HG03342 (cell line): ENCODE measurements around the gene BMAL1.

Source experiments
- ATAC-seq: cut with Tn5 transposase; IDR thresholded peaks from one replicate; pipeline ENCODE4 v1.9.1; 2021; ENCODE audit warnings: mild to moderate bottlenecking, moderate library complexity; ENCODE audit not compliant: unreplicated experiment

The BMAL1 gene

DNA sequence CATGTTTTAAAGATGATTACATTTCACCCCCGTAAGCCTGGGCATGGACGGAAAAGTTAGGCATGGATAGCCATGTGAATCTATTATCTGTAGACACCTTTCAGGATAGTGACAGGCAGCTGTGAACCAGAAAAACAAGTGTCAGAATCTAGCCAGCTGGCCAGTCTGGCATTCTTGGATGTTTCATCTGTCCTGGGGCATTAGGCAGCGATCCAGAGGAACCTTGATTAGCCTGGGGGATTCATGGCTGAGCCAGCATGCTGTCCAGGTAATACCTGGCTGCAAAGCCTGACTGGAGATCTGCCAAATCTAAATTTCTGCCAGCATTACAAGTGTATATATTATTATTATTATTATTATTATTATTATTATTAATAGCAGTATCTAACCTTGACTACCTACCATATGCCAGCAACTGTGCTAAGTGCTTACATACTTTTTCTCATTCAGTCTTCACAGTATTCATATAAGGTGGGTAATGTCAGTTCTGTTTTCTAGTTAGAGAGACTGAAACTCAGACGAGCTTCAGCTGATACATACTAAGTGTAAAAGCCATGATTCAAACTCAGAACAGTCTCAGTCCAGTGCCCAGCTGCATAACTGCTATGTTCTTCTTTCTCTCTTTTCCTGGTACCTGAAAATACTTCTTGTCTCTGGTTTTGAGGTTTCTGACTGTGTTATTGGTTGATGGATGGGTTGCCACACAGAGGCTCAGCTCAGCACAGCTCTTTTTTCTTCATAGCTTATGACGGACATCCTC, 12.8 kb downstream of the BMAL1 start:
- ATAC-seq = no peak

DNA sequence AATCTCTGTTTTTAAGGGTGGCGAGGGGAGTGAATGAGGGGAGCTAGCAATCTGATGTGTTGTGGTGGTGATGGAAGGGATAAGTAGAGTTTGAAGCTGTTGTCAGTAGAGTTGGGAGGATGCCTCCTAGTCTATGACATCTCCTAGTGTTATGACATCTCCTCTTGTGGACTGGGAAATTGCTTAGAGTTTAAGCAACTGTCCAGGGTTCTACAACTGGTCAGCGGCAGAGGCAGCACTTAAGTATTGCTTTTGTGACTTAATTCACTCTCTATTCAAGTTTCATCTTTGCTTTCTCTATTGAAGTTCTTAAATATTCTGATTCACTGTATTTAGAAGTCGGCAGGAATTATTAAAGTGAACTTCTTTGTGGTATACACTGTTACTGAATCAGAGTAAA, 13.8 kb downstream of the BMAL1 start:
- ATAC-seq = no peak

DNA sequence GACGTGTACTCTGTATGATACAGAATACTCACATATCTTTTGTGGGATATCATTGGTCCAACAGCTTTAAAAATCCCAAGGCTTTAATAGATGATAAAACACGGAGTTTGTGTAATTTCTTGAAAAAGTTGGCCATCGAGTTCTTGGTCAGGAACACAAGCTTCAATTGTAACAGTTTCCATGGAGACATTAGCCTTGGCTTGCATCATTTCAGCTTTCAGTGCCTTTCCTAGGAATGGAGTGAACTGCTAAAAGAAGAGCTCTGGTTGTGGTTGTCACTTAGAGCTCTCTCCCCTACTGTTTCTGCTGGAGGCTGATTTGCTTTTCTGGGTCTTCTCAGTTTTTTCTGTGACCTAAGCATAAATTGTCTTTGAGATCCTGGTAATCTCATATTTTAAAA, 14.2 kb downstream of the BMAL1 start:
- no peak for ATAC-seq

DNA sequence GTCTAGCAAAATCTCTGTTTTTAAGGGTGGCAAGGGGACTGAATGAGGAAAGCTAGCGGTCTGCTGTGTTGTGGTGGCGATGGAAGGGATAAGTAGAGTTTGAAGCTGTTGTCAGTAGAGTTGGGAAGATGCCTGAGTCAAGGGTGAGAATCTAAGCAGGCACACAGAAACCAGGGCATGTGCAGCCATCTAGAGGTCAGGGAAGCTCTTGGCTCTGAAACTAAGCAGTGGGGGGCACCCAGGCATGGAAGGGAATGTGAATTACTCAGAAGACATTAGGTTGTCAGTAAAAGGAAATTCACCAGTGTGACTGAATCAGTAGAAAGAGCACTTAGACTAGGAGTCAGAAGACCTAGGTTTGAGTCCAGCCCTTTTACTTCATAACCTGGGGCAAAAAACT, 15.4 kb downstream of the BMAL1 start:
- no peak for ATAC-seq

DNA sequence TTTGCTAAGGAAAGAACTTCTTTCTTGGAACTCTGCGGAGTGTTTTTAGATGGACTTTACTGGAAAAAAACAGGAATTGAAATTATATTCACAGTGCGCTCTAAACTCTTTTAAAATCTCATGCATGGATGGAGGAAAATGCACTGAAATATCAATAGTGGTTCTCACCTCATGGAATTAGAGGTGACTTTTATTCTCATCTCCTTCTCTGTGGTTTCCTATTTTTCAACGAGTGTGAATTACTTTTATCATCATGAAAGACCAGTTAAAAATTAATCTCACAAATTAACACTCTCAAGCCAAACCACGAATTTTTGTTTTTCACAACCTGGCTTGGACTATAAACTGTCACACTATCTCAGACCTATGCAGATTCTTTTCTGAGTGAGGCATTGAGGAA, 16.6 kb downstream of the BMAL1 start:
- ATAC-seq = no peak

DNA sequence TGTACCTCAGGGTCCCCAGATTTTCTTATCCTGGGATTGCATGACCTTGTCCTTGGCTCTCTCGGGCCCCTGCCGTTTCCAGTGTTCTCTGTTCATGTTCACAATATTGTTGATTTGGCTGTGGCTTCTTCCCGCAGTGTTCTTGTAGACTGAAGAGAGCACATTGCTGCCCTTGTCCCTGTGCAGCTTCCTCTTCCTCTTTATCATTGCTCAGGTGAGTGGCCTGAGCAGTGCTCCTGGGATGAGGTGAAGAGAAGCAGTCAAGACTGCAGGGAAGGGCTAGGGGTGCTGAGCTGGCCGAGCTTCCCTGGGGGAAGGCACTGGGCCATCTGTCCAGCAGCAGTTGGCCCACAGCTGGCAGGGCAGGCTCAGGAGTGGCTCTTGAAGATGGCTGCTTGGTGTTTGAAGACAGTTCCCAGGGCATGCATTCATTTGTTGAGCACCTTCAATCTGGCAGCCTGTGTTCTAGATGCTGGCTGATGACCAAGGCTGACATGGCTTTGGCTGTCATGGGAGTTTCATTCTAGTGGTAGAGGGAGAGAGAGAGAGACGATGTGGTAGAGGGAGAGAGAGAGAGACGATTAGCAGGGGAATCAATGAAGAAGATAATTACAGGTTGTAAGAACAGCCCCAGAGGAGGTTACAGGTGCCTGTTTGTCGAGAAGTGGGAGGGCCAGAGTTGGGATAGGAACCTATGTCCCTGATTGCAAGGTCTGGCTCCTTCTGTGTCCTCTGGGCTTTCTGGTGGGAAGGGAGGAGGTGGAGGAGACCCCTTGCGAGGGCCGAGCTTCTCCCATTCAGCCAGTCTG, 17.4 kb downstream of the BMAL1 start:
- ATAC-seq = no peak

DNA sequence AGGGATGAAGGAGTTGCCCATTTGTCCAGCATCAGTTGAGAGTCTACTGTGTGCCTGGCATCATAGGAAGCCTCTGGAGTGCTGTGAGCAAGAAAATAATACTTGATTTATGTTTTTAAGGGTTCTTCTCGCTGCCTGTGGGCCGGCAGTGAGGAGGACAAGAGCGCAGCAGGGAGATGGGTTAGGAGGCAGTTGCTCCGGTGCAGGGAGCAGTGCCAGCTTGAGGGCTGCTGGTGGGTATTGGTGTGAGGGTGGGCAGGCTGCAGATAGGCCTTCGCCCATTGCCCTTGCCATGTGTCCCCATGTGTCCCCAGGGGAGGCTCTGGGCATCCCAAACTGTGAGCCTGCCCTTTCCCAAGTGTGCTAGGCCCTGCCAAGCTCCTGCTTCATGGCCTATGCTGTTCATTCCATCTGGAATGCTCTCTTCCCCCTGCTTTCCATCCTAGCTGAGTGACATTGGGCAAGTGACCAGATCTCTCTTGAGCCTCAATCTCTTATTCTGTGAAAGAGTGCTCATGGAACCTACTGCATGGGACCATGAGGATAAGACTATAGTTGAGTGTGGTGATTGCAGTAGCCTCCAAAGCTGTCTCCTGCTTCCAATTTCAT, 19.8 kb downstream of the BMAL1 start:
- no peak for ATAC-seq

DNA sequence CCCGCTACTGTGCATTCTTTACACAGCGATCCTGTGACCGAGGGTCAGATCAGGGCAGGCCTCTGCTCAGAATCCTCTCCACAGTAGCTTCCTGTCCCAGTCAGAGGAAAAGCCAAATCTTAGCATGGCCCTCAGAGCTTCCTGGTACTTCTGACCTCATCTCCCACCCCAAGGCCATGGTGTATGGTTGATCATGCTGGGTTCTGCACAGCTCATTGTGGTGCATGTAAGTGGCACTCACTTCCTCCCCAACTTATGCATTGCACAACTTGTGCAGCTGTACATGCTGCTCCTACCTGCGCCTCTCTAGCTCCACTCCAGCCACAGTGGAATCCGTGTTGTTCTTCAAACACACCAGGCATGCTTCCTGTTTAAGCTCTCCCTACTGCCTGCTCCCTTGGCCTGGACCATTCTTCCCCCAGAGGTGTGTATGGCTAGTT, 20.3 kb downstream of the BMAL1 start:
- ATAC-seq = no peak

DNA sequence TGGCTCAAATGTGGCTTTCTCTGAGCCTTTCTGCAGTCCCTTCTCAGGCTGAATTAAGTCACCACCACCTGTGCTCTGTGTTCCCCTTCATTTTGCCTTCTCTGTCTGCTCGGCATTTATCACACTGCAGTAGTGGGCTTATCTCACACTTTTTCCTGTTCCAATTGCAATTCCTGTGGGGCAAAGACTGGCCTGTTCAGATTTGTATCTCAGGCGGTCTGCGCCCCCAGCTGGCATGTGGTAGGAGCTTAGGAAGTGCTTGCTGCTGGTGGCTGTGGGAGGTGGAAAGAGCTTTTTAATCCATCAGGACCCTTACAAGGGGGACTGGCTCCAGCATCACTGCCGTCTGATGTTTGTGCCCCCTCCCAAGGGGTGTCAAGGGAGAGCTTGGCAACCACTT, 21.2 kb downstream of the BMAL1 start:
- no peak for ATAC-seq

DNA sequence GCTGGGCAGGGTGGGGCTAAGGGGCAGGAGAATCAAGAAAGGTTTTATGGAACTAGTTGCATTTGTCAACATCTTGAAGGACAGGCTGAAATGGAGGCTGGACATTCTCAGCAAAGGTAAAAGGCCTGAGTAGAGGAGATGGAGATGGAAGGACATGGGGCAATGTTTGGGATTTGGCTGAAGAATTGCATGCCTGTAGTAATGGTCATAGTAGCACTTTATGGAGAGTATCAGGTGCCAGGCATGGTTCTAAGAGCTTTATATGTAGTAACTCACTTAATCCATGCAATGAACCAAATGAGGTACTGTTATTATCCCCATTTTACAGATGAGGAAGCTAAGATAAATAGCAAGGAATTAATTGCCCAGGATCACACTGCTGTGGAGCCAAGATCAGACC, 23.9 kb downstream of the BMAL1 start:
- no peak for ATAC-seq

DNA sequence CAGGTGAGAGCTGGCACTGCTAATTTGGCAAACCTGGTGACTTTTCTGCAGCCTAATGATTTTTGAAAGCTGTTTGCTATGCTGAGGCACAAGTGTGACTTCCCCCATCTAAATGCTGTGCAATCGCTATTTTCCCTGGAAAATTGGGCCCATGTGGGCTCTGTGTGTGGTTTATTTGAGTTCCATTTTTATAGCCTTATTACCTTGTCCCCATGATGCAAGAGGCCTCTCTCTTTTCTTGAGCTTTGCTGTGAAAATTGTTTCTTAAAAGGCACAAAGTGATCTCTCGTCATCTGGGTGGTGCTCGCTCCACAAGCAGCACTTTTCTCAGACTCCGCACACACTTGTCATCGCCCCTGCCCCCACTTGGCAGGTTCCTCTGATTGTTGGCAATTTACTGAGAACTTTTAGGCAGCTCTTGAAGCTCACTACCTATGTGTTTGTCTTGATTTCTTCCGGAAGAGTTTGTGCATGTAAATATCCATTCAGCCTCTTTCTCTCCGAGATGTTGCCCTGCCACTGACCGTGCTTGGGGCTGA, 24.9 kb downstream of the BMAL1 start:
- no peak for ATAC-seq

DNA sequence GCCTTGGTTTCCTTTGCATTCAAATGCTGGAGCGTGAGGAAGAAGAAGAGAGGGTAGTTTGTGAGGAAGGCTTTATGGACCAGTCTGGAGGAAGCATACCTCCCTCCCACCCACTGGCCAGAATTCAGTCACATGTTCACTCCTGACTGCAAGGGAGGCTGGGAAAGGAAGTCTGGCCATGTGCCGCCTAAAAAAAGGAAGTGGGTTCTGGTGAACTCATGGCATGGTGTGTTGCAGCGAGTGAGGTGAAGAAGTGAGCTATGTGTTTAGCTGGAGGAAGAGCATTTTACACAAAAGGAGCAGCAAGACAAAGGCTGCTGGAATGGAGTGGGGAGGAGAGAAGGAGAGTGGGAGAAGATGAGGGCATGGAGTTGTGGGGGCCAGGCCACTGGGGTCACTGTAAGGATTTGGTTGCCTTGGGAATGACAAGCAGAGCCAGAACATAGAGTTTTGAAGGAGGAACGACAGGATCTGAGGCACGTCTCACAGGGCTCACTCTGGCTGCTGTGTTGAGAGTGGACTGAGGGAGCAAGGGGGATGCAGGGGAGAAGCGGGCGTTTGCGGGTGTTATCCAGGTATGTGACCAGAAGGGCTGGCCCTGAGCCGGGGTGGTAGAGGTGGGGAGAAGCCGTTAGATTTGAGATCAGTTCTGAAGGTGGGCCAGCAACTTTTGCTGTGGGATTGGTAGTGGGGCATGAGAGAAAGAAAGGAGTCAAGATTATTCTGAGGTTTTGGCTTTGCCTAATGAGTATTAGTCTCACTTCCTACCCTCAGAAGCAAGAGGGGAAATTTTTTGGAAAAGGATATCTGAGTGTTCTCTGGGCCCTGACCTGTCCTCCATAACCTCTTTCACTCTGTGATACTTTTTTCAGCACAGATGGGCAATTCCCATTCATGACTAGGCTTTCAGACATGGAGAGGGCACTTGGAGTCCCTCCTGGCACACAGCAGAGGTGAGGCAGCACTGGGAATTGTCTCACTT, 26.4 kb downstream of the BMAL1 start:
- ATAC-seq = no peak

DNA sequence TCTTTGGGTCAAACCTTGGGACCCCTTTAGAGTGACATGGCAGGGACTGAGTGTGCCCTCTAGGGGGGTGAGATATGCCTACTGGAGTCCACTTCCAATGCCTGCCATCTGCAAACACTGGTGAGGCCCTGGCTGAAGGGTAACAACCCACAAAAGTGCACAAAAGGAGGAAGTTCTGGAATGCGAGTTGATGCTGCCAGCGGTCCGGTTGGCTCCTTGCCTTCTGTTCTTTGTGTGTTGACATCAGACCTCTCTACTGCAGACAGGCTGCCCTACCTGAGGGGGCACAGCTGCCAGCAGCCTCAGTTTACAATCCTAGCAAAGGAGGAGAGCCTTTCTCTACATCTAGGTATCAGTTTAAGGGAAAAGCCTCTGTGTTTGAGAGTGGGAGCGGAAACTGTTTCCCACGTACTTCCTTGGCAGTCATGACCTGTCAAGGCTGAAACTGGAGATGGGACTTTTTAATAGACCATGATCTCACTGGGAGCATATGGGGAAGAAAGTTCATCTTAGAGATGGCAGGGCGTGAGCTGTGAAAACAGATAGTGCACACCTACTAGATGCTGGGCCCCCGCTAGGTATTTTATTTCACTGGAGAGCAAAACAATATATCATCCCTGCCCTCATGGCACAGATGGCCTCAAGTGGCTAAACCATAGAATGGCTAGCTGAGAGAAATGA, 27.2 kb downstream of the BMAL1 start:
- no peak for ATAC-seq

DNA sequence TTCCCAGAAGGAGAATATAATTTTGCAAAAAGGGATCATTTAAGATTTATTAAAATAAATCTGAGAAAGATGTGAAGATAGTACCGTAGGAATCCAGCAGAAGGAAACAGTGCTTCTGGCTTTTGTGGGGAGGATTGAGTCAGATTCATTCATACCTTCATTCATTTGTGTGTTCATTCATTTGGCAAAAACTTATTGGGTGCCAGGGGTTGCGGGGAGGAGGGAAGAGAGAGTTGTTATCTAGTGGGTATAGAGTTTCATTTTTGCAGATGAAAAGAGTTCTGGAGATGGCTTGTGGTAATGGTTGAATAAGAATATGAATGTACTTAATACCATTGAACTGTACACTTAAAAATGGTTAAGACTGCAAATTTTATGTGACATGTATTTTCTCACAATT, 31.1 kb downstream of the BMAL1 start:
- ATAC-seq = no peak

DNA sequence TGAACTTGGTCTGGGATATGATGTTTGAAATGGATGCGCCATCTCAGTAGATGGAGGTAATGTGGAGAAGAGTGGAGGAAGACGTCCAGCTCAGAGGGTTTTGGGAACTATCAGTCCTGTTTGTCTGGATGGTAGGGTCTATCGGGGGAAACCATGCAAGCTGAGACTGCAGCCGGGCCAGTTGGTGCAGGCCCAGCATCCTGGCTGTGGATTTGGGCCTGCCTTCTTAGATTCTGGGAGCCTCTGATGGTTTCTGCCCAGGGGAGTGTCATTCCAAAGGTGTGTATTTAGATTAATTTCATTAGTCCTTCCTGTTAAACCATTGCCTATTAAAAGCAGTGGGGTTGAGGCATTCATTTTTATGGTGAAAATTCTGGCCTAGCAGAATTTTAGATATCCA, 31.6 kb downstream of the BMAL1 start:
- ATAC-seq = no peak

DNA sequence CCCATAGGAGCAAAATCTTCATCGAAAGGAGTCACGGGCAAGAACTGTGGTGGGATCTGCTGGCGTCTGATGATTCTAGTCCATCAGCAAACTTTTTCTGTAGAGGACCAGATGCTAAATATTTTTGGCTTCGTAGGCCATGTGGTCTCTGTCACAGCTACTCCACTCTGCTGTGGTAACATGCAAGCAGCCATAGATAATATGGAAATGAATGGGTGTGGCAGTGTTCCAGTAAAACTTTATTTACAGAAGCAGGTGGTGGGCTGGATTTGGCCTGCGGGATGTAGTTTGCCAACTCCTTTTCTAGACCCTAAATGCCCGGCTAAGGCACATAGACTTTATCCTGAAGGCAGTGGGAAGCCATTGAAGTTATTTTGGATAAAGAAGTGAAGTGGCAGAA, 32.9 kb downstream of the BMAL1 start:
- ATAC-seq = no peak

DNA sequence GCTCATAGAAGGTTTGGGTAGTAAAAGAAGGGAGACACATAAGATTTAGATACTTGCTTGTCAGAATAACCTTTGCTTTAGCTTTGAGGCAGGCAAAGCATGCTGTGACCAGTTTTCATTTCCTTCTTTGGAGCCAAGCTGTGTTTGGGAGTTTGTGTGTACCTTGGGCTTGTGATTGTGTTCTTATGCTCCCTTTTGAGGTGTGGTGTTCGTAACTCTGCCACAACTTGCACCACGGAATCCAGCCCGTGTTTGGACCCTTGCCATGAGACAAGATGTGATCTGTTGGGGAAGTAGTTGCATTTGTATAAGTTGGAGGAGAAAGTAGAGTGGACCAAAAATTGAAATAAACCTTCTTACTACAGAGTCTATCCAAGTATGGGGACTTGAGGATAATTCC, 34.0 kb downstream of the BMAL1 start:
- no peak for ATAC-seq

DNA sequence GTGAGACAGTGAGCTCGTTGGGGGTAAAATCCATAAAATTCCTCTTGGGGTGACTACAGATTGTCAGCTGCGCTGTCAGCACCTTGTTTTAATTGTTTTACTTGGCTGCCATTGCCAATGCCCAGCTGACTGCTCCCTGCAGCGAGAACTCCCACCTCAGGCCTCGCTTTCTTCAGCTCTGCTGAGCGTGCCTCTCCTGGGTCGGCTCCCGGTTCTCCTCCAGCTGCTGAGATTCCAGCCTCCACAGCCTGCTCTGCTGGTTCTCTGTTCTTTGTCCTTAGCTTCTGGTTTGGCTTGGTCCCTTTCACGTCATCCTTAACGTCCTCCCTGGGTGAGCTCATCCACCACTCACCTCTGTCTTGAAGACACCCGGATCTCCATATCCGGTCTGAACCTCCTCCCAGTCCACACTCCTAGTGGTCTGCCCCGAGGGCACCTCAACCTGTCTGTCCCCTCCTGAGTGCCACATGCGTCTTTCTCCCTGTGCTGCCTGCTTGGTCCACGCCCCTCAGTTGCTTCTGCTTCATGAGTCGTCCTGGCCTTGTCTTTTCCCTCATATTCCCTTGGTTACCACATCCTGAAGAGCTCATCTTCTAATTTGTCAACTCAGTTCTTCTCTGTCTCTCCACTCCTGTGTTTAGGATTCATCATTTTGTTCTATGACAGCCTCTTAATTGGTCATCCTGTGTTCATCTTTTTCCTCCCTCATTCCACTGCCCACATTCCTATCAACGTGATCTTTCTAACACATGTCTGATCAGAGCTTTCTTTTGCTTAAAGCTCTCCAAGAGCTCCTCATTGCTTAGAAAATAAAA, 35.6 kb downstream of the BMAL1 start:
- ATAC-seq = no peak
